Endothelial cell of umbilical vein (primary cell): ENCODE data around the gene NFATC2IP. TPM values are rescaled to one million over a fixed set of nuclear protein-coding genes. Genes with fewer than 3 reads are reported as not detected.

Experiments
- BruUV-seq: library from RNA; stranded (reverse); fragments of 400-500 nt; replicated peaks from 2 replicates; lab custom pipeline; 2021; lab: Mats Ljungman, UMichigan
- CTCF ChIA-PET: fragments of 300-600, 350-600 bp; sonication (Branson Sonifier 250); formaldehyde crosslinking; loops from one replicate; lab custom pipeline; 2021; ENCODE audit warnings: antibody characterized with exemption, inconsistent platforms; lab: Charles Lee
- POLR2A ChIA-PET: fragments of 300-600, 350-600 bp; sonication (Branson Sonifier 250); formaldehyde crosslinking; loops from one replicate; lab custom pipeline; 2021; ENCODE audit warnings: antibody characterized with exemption, inconsistent platforms; lab: Charles Lee
- DNase-seq: peaks from one replicate; pipeline ENCODE4 v3.0.0-alpha.2; 2011; ENCODE audit warnings: low read depth, low spot score
- FAIRE-seq: peaks from 2 replicates; lab custom pipeline; 2011; peaks lifted over from hg19 to GRCh38; lab: Jason Lieb, UNC
- H2AFZ ChIP-seq: 2 replicates; pipeline ENCODE4 v1.6.0; 2012; ENCODE audit warnings: low read depth, low read length, control low read depth, inconsistent platforms
- H3K27ac ChIP-seq: 2 replicates; pipeline ENCODE4 v1.5.1; 2011; ENCODE audit warnings: low read depth, mild to moderate bottlenecking, control low read depth, low read length, moderate library complexity; ENCODE audit not compliant: insufficient read depth
- H3K27me3 ChIP-seq, 2 experiments: 2 replicates each; pipeline versions ENCODE4 v1.6.0 to v1.6.1; 2011; ENCODE audit warnings: low read length in 2 of 2, mixed read lengths in 1 of 2; ENCODE audit not compliant: control insufficient read depth in 2 of 2, insufficient read depth in 2 of 2
- H3K36me3 ChIP-seq, 2 experiments: 2 replicates in 1 of 2; 3 replicates in 1 of 2; pipeline ENCODE4 v1.5.1; 2011; ENCODE audit warnings: low read length in 2 of 2, mild to moderate bottlenecking in 1 of 2, moderate library complexity in 1 of 2; ENCODE audit not compliant: control insufficient read depth in 2 of 2, insufficient read depth in 2 of 2; ENCODE audit errors: extremely low read depth in 1 of 2
- H3K4me1 ChIP-seq: 3 replicates; pipeline ENCODE4 v1.5.1; 2011; ENCODE audit warnings: mild to moderate bottlenecking, low read length; ENCODE audit not compliant: control insufficient read depth, insufficient read depth; ENCODE audit errors: extremely low read depth
- H3K4me2 ChIP-seq: 2 replicates; pipeline ENCODE4 v1.6.1; 2011; ENCODE audit warnings: low read length, control low read depth, mixed read lengths; ENCODE audit not compliant: insufficient read depth
- H3K4me3 ChIP-seq, 3 experiments: fragments of 200-600 bp in 1 of 3; sonication (generic), shearing (Covaris generic) in 1 of 3; replicated peaks in 1 of 3; 2 replicates each; pipeline ENCODE4 v1.5.1; 2011 to 2016; ENCODE audit warnings: control low read depth in 3 of 3, low read length in 3 of 3, mild to moderate bottlenecking in 2 of 3, inconsistent platforms in 1 of 3, low read depth in 1 of 3, moderate library complexity in 1 of 3; ENCODE audit not compliant: insufficient read depth in 1 of 3
- H3K79me2 ChIP-seq: 2 replicates; pipeline ENCODE4 v1.6.0; 2012; ENCODE audit warnings: low read length, inconsistent platforms; ENCODE audit not compliant: control insufficient read depth, insufficient read depth
- H3K9ac ChIP-seq: replicated peaks from 2 replicates; pipeline ENCODE3; 2011; ENCODE audit warnings: low read length, control low read depth; ENCODE audit not compliant: insufficient read depth; ENCODE audit errors: extremely low read depth
- H3K9me1 ChIP-seq: replicated peaks from 3 replicates; pipeline ENCODE4 v1.6.0; 2011; ENCODE audit warnings: mild to moderate bottlenecking, low read length; ENCODE audit not compliant: control insufficient read depth, insufficient read depth; ENCODE audit errors: extremely low read depth
- H3K9me3 ChIP-seq: replicated peaks from 2 replicates; pipeline ENCODE4 v1.5.1; 2012; ENCODE audit warnings: low read length, inconsistent platforms; ENCODE audit not compliant: control insufficient read depth, insufficient read depth
- H4K20me1 ChIP-seq: replicated peaks from 2 replicates; pipeline ENCODE3; 2011; ENCODE audit warnings: mild to moderate bottlenecking, low read length; ENCODE audit not compliant: control insufficient read depth, insufficient read depth; ENCODE audit errors: extremely low read depth
- FOS ChIP-seq: IDR thresholded peaks from 2 replicates; pipeline ENCODE4 v1.6.1; 2011; ENCODE audit warnings: mild to moderate bottlenecking, low read length, moderate library complexity, borderline replicate concordance; ENCODE audit not compliant: insufficient read depth
- dilution Hi-C: fragments of 300-500 bp; cut with MboI; formaldehyde crosslinking; loops from one replicate; pipeline ENCODE4 v1.15.0; 2019; ENCODE audit warnings: low sequenced_read_pairs; ENCODE audit not compliant: extremely low pct_ligation_motif_present
- intact Hi-C: fragments of 100-400 bp; cut with micrococcal nuclease; formaldehyde crosslinking; loops from one replicate; pipeline ENCODE4 v1.10.0; 2022
- polyA plus RNA-seq, 4 experiments: library from polyadenylated mRNA; depleted of rRNA in 3 of 4; stranded (reverse) in 3 of 4; unstranded in 1 of 4; fragments of >200 nt; gene quantifications; 2 replicates each; pipeline versions ENCODE4 v1.2.1 to v1.2.3, GENCODE V29; 2011 to 2012; ENCODE audit warnings: missing spikeins in 1 of 4
- total RNA-seq: library from RNA; stranded (reverse); gene quantifications from 2 replicates; pipeline ENCODE4 v1.2.3, GENCODE V29; 2021
- TF ChIP-seq, protein P1 (sequence below): IDR thresholded peaks from 2 replicates; pipeline ENCODE4 v1.6.1; 2011; ENCODE audit not compliant: insufficient read depth, insufficient read length
- TF ChIP-seq, protein P2 (sequence below), 2 donors: IDR thresholded peaks; 1 replicate in 1 of 2; 2 replicates in 1 of 2; pipeline ENCODE4 v1.5.1; 2011; ENCODE audit warnings: low read length in 2 of 2, mild to moderate bottlenecking in 2 of 2, moderate library complexity in 2 of 2, control low read depth in 1 of 2, inconsistent platforms in 1 of 2, low read depth in 1 of 2; ENCODE audit not compliant: insufficient read depth in 1 of 2; ENCODE audit errors: extremely low read depth in 1 of 2

NFATC2IP gene
- total and polyA plus RNA-seq, 2 donors (not counting 3 experiments of a cell fraction or from before 2014, with no cell fraction given): 64.1 to 69.6 TPM

DNA sequence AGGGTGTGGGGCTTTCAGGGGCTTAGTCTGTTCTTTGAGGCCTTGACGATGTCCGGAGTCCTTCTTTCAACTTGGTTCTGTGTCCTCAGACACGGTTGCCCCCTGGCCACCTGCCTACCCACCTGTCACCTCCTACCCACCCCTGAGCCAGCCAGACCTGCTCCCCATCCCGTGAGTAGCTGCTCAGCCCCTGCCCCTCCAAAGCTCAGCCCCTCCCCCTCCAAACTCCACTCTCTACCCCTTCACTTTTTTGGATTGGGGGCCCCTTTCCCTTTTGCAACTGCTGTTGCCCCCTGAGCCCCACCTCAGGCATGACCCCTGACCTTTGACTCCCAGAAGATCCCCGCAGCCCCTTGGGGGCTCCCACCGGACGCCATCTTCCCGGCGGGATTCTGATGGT lies 35.3 kb downstream of the NFATC2IP start:
- H4K20me1 ChIP-seq: no peaks in the 10 kb centered on the region
- no peak for TF ChIP-seq FOS
- FAIRE-seq (no peak), DNase-seq (no peak)
- ChIA-PET POLR2A (no interaction called here), CTCF (no interaction called here)
- peaks cover 3 to 27% of the 10 kb centered on the region in 2 experiments for H3K36me3 ChIP-seq
- H3K9me1 ChIP-seq: no peaks in the 10 kb centered on the region
- intact Hi-C loops (no loop called here), dilution Hi-C loops (no loop called here)
- H3K27ac ChIP-seq: no peak overlapping the region
- no peaks in the 10 kb centered on the region for H3K79me2 ChIP-seq
- no peak overlapping the region for H3K9ac ChIP-seq
- no peak overlapping the region for H3K4me3 ChIP-seq
- no peak overlapping the region for H2AFZ ChIP-seq
- no TSS peak for BruUV-seq
- H3K9me3 ChIP-seq: no peaks in the 10 kb centered on the region
- no peak overlapping the region for H3K4me2 ChIP-seq
- H3K4me1 ChIP-seq: no peaks in the 10 kb centered on the region
- no peaks in the 10 kb centered on the region for H3K27me3 ChIP-seq

GRCh38 chr16:28986492-28986891 lies 35.8 kb downstream of the NFATC2IP start:
- intact Hi-C loops: no loop called here
- ChIA-PET POLR2A (no interaction called here), CTCF (interaction anchor here (1.3 kb wide), 1 partner anchor 13 kb away, joined by 5 read pairs; no protein-coding TSS in a partner anchor)
- H3K27ac ChIP-seq: no peak overlapping the region
- peaks cover 3 to 23% of the 10 kb centered on the region in 2 experiments for H3K36me3 ChIP-seq
- H2AFZ ChIP-seq: no peak overlapping the region
- H3K4me3 ChIP-seq: no peak overlapping the region
- no peak for FAIRE-seq
- no peaks in the 10 kb centered on the region for H3K79me2 ChIP-seq
- H3K9me3 ChIP-seq: no peaks in the 10 kb centered on the region
- no peak overlapping the region for H3K9ac ChIP-seq
- no peaks in the 10 kb centered on the region for H3K9me1 ChIP-seq
- TF ChIP-seq, protein P1, sequence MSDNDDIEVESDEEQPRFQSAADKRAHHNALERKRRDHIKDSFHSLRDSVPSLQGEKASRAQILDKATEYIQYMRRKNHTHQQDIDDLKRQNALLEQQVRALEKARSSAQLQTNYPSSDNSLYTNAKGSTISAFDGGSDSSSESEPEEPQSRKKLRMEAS: no peak
- TF ChIP-seq, protein P2, sequence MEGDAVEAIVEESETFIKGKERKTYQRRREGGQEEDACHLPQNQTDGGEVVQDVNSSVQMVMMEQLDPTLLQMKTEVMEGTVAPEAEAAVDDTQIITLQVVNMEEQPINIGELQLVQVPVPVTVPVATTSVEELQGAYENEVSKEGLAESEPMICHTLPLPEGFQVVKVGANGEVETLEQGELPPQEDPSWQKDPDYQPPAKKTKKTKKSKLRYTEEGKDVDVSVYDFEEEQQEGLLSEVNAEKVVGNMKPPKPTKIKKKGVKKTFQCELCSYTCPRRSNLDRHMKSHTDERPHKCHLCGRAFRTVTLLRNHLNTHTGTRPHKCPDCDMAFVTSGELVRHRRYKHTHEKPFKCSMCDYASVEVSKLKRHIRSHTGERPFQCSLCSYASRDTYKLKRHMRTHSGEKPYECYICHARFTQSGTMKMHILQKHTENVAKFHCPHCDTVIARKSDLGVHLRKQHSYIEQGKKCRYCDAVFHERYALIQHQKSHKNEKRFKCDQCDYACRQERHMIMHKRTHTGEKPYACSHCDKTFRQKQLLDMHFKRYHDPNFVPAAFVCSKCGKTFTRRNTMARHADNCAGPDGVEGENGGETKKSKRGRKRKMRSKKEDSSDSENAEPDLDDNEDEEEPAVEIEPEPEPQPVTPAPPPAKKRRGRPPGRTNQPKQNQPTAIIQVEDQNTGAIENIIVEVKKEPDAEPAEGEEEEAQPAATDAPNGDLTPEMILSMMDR (IDR thresholded peaks at IDR 0.05; ENCODE audit: extremely low read depth in 1 of 2, insufficient read depth in 1 of 2, low read depth in 1 of 2, low read length in 2 of 2): no peak
- no peak for TF ChIP-seq FOS
- dilution Hi-C loops: no loop called here
- BruUV-seq: no TSS peak
- no peak overlapping the region for H3K4me2 ChIP-seq
- H4K20me1 ChIP-seq: no peaks in the 10 kb centered on the region
- no peaks in the 10 kb centered on the region for H3K27me3 ChIP-seq
- no peaks in the 10 kb centered on the region for H3K4me1 ChIP-seq
- no peak for DNase-seq
